NCI-H2196 treated with DMSO at 0.1 percent for 48 hours (cell line): ENCODE results near the gene KIF25.
"Not testable (repeated sequence)": the region's sequence is repeated elsewhere in the genome, so short reads cannot be mapped to it uniquely, and the experiment has no call there.

ENCODE experiments used
- DNase-seq: peaks from one replicate; lab custom pipeline; 2025; ENCODE audit not compliant: unreplicated experiment; lab: John Stamatoyannopoulos, UW

The KIF25 gene

GRCh38 chr6:167974640-167975344 is 22.7 kb upstream of the KIF25 start:
- no peak for DNase-seq

- no peak for DNase-seq
Observed at GRCh38 chr6:167975458-167975857, 22.0 kb upstream of the KIF25 start.

GRCh38 chr6:167976116-167976657 is 21.3 kb upstream of the KIF25 start:
- DNase-seq = not testable (repeated sequence)

- DNase-seq = no peak
Observed at GRCh38 chr6:167976708-167977107, 20.8 kb upstream of the KIF25 start.

GRCh38 chr6:167977717-167978467 is 19.6 kb upstream of the KIF25 start:
- DNase-seq = no peak

GRCh38 chr6:167978607-167979006 is 18.9 kb upstream of the KIF25 start:
- no peak for DNase-seq

- no peak for DNase-seq
Observed at GRCh38 chr6:167979436-167980139, 17.9 kb upstream of the KIF25 start.

GRCh38 chr6:167980911-167981580 is 16.4 kb upstream of the KIF25 start:
- no peak for DNase-seq

- no peak for DNase-seq
Observed at GRCh38 chr6:167981916-167982462, 15.5 kb upstream of the KIF25 start.

GRCh38 chr6:167984144-167984719 is 13.2 kb upstream of the KIF25 start:
- no peak for DNase-seq

GRCh38 chr6:167984876-167985604 is 12.4 kb upstream of the KIF25 start:
- no peak for DNase-seq

- no peak for DNase-seq
Observed at GRCh38 chr6:167985911-167986595, 11.4 kb upstream of the KIF25 start.

- DNase-seq = no peak
Observed at GRCh38 chr6:167987396-167988153, 9.9 kb upstream of the KIF25 start.

GRCh38 chr6:167988154-167988495 is 9.3 kb upstream of the KIF25 start:
- no peak for DNase-seq

GRCh38 chr6:167988945-167989841 is 8.3 kb upstream of the KIF25 start:
- no peak for DNase-seq

GRCh38 chr6:167990016-167990945 is 7.2 kb upstream of the KIF25 start:
- DNase-seq = no peak

- no peak for DNase-seq
Observed at GRCh38 chr6:167993169-167993568, 4.3 kb upstream of the KIF25 start.
